Gastroesophageal sphincter (tissue), 3 donors: ENCODE data around the gene PEX11B.

Experiments used
- EP300 ChIP-seq: sonication (generic); formaldehyde crosslinking; IDR thresholded peaks from one replicate; pipeline ENCODE4 v1.6.1; 2017; ENCODE audit warnings: antibody characterized with exemption, mild to moderate bottlenecking
- POLR2A ChIP-seq, 2 donors: fragments of 450-650 bp; IDR thresholded peaks; one replicate each; pipeline ENCODE4 v1.6.1; 2017; ENCODE audit warnings: antibody characterized with exemption in 2 of 2, mild to moderate bottlenecking in 2 of 2, moderate library complexity in 1 of 2
- POLR2AphosphoS5 ChIP-seq: sonication (generic); formaldehyde crosslinking; IDR thresholded peaks from one replicate; pipeline ENCODE4 v1.6.1; 2017; ENCODE audit warnings: antibody characterized with exemption
- TF ChIP-seq, protein P1 (sequence below), 4 experiments: fragments of 200-600 bp in 2 of 4; fragments of 450-650 bp in 2 of 4; sonication (generic) in 1 of 4; IDR thresholded peaks; one replicate each; pipeline ENCODE4 v1.5.1; 2017 to 2019; ENCODE audit warnings: antibody characterized with exemption in 4 of 4, mild to moderate bottlenecking in 2 of 4, moderate library complexity in 2 of 4

DNA sequence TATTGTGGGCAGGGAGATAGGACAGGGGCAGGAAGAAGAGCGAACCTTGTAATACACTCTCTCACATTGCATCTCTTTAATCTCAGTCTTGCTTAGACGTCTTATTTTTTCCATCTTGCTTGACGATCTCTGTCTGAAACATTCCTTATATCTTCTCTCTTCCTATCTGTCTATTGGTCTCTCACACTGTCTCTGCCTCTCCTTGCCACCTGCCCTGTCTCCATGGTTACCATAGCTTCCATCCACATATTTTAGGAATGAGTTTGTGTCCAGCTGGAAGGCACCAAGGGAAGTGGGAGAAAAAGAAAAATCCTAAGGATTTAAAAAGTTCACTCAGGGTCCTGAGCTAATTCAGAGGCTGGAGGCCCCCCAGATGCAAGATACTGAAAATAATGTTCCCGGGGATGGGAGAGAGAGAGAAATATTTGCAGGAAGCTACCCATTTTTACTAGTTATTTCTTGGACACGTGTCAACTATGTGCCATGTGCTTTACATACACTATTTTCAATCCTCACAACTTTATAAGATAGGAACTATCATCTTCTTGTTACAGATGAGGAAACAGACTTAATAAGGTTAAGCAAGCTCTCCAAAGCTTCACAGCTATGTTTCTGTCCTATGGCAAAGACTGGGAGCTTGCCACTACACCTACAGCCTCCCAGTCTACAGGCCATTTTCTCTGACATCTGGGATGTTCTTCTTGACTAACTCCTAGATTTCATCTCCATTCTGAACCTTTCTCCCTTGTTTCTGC, 44.9 kb upstream of the PEX11B start:
- TF ChIP-seq, protein P1, sequence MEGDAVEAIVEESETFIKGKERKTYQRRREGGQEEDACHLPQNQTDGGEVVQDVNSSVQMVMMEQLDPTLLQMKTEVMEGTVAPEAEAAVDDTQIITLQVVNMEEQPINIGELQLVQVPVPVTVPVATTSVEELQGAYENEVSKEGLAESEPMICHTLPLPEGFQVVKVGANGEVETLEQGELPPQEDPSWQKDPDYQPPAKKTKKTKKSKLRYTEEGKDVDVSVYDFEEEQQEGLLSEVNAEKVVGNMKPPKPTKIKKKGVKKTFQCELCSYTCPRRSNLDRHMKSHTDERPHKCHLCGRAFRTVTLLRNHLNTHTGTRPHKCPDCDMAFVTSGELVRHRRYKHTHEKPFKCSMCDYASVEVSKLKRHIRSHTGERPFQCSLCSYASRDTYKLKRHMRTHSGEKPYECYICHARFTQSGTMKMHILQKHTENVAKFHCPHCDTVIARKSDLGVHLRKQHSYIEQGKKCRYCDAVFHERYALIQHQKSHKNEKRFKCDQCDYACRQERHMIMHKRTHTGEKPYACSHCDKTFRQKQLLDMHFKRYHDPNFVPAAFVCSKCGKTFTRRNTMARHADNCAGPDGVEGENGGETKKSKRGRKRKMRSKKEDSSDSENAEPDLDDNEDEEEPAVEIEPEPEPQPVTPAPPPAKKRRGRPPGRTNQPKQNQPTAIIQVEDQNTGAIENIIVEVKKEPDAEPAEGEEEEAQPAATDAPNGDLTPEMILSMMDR (IDR thresholded peaks at IDR 0.05) = no peak
- TF ChIP-seq EP300 (no peak), POLR2A (IDR thresholded peaks at IDR 0.05) (no peak), POLR2AphosphoS5 (no peak)
